ENCODE results near the gene C19orf81.

C19orf81 gene

DNA sequence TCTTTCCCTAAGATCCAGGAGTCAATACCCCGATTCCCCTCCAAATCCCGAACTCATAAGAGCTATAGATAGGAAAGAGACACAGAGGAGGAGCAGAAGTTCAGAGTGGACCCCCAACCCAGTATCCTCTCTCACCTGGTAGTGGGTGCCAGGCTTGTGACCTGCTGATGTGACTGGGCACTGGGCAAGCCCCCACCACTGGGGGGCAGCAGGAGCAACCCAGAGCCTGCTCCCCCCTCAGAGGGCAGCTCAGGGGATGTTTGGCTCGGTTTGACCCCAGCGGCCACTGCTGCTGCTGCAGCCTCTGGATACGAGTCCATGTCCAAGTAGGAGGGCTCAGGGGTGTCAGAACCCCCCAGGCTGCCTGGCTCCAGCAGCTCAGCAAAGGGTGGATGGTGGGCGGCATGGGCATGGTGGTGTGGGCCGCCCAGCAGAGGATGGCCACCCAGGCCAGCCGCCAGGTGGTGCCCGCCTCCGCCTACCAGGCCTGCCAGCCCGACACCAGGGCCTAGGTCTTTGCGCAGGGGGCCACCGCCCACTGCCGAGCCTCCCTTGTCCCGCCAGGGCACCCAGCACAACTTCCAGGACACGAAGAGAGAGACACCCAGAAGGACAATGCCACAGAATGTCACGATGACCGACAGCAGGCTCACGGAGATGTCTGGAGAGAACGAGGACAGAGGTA lies 17.0 kb upstream of the C19orf81 start:
- DNase-seq: no peak

DNA sequence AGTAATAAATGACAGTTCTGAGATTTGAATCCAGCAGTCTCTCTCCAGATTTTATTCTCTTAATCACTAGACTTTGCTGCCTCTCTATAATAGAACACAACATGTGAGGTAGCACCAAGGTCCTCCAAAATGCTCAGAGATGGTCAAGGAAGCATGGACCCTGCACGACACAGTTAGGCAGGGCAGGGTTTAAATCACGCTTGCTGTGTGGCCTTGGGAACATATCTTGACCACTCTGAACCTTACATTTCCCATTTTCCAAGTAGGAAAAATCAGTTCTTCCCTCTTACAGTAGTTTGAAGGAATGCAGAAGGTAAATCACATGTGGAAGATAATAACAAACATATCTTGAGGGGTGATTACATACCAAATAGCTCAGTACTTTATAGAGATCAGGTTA lies 15.9 kb upstream of the C19orf81 start:
- no peak for DNase-seq

DNA sequence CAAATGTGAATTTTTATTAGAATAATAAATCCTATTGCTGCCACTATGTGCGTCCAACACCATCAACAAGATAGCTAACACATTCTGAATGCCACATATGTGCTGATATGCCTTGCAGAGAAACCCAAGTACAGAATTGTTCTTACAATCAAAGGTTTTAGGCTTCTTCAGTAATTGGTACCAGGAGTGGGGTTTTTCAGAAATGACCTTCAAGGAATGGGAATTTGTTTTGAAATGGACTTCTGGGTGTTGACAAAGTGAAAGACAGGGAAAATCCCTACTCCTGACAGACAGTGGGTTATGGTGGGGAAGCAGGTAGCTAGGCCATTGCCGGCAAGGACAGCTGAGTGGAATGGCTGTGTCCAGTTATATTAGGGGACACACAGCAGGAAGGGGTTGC lies 15.3 kb upstream of the C19orf81 start:
- no peak for DNase-seq

DNA sequence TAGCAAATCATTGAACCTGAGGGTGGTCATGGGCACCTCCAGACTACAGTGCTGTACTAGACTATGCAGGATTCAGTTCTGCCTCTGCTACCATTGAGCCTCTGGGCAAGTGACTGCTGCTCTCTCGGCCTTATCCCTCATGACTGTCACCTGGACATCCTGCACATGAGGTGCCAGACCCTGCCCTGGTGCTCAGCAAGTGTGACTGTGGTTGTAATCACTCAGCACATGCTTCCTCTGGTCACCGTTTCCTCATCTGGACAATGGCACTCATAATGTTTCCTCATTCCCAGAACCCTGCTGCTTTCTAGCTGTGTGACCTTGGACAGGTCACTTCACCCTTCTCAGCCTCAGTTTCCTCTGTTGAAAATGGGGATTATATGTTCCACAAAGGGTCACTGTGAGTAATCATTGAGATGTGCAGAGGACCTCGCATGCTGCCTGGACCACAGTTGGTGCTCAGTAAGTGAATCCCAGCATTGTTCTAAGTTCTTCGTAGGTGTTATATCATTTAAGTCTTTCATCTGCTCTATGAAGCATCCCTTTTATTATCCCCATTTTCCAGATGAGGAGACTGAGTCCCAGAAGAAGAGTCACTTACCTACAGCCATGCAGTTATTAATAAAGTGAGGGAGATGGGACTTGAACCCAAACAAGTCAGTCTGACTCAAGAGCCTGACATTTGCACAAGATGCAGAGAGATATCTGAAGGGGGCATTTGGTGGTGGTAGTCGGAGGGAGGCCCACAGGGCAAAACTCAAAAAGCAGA lies 12.7 kb upstream of the C19orf81 start:
- DNase-seq: no peak

DNA sequence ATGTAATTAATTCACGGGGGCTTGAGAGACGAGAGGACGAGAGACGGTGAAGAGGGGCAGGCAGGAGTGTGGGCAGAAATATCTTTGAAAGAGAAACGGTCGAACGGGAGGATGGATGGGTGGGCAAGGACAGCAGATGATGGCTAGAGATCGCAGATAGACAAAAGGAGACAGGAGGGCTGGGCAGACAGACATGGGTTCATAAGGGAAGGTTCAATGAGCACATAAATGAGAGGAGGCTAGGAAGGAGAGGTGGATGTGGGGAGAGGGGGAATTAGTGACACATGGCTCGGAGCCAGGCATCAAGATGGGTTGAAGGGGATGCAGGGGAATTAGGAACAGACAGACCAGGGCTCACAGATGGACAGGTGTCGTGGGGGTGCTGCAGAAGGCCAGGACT lies 10.6 kb upstream of the C19orf81 start:
- no peak for DNase-seq

DNA sequence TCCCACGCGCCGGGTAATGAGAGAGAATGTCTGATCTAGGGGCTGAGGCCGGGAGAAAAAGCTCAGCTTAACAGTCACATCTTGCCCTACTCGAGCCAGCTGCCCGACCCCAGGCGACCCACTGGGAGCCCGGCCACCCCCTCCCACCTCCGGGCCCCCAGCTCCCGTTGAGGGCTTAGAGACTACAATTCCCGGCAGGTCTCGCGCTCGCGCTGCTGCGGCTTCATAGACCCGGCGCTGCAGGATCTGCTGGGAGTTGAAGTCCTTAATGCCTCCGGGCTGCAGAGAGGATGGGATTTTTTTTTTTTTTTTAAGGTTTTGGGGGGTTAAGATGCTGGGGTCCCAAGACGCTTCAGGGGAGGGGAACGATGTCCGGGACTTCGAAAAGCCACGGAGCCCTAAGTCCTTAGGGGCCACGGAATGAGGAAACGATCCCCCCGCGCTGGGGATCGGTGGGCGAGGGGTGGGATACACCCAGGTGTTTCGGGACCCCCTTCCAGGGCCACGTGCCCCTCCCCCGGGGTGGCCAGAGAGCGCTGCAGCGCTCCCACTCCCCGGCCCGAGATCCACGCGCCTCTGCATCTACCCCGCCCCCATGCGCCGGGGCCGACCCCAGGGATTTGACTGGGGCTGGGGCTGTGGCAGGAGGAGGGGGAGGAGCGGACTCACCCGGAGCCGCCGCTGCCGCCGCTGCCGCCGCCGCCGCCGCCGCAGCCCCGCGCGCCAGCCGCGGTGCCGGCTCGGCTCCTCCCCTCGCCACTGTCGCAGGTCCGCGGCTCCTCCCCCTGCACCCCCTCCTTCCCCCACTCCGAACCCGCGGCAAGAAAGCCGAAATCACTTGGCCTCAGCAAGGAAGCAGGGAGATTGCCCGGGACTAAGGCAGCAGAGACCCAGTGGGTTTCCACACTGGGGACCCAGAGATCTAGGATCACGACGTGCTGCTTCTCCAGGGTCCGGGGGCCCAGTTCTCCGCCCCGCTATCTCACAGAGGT lies 9.8 kb upstream of the C19orf81 start, which contains the start of gene SYT3:
TSS of gene SYT3 (minus strand) at position 761 of the 992 bp plus-strand sequence. CDS start 2,470 bp downstream, outside the sequence.
- DNase-seq: no peak

DNA sequence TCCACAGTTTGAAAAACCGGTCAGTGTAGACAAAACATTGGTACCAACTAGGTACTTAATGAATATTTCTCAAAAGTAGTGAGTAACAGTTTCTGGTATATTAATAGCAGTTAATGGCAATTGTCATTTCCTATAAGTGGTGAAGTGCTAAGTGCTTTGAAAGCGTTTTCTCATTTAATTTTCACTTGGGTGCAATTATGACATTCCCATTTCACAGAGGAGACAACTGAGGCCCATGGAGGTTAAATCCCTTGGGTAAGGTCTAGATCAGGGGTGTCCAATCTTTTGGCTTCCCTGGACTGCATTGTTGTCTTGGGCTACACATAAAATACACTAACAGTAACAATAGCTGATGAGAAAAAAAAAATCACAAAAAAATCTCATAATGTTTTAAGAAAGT lies 8.9 kb upstream of the C19orf81 start:
- no peak for DNase-seq

DNA sequence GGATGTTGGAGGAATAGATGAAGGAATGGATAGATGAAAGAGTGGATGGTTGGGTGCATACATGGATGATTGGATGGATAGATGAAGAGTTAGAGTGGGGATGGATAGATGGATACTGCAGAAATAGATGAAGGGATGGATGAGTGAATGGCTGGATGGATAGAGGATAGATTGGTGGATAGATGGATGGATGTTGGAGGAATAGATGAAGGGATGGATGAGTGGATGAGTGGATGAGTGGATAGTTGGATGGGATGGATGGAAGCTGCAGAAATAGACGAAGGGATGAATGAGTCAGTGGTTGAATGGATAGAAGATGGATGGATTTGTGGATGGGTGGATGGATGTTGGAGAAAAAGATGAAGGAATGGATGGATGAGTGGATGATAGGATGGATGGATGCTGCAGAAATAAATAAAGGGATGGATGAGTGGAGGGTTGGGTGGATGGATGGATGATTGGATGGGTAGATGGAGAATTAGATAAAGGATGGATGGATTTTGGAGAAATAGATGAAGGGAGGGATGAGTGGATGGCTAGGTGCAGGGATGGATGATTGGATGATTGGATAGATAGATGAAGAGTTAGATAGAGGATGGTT lies 4.8 kb upstream of the C19orf81 start:
- no peak for DNase-seq

DNA sequence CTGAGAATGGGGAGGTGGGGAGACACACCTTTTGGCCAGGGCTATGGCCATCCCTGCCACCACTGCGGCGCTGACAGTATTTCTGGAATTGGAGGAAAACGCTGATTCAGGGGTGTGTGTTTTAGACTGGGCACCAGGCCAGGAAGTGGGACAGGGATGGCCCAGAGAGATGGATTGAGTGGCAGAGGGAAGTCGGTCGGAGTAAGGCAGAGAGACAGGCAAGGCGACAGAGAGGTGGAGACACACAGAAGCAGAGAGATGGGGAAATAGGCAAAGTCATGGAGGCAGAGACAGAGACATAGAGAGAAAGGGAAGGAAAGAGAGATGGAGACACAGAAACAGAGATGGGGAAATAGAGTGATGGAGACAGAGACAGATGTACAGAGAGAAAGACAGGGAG lies 4.1 kb upstream of the C19orf81 start:
- no peak for DNase-seq

DNA sequence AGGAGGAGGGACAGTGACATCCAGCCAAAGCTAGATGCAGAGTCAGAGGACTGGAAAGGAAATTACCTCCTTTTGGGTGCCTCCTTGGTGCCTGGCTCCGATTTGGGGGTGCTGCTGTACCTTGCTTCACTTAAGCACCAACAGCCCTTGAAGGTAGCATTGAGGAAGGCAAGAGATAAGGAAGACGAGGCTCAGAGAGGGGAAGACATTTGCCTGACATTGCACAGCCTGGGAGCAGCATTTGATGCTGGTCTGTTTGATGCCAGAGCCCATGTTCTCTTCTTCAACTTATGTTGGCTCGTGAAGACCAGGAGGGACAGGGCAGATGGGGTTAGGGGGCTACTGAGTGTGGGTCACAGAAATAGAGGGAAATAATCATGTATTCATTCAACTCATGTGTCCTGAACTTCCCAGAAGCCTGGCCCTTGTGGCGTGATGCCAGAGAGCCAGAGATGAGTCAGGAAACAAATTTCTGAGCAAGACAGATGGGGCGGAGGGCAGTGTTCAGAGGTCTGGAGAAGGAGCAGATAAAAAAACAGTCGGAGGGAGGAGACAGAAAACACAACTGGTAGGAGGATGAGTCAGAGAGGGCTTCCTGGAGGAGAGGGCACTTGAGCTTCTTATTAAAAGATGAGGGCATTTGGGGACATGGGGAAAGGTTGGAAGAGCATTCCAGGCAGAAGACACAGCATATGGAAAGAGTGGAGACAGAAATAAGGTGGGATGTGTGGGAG lies 3.0 kb upstream of the C19orf81 start:
- no peak for DNase-seq

DNA sequence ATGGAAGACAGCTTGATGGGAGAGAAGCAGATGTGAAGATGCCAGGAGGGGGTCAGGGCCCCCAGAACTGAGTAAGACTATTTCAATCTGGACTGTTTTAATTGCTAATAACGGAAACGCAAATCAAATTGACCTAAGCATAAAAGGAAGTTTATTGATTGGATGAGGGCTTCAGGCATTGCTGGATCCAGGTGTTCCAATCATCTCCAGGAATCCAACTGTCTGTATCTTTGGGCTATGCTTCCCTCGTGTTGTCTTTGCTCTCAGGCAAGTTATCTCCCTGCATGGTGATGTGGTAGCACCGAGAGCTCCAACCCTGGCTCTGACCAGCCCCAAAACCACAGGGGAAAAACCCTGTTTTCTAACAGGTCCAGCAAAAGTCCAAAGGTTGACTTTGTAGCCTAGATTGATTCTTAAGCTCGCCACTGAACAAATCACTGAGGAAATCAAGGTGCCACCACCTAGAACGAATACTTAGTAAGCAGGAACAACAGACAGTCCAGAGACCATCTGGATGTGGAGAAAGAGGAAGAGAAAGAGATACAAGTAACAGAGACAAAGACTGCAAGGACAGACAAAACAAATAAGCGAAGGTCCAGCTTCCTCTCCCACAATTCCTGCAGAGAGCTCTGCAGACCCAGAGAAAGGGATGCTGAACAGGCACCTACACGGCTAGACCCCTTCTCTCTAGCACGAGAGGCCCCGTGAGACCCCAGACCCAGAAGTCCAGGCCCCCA lies 1.2 kb upstream of the C19orf81 start:
- no peak for DNase-seq

DNA sequence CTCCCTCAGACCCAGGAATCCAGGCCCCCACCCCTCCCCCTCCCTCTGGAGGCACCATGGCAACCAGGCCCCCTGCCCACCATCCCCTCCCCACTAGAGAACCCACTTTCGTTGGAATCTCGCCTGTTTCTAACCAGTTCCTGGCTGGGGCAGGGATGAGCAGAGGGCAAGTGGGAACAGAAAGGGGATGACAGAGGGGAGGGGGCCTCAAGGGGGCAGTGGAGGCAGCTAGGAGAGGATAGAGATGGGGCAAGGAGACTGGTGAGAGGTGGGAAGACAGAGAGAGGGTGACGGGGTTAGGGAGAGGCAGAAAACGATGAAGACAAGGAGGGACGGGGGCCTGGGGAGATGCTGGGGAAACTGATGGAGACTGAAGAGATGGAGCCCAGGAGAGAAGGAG lies 586 bp upstream of the C19orf81 start:
- DNase-seq: no peak

DNA sequence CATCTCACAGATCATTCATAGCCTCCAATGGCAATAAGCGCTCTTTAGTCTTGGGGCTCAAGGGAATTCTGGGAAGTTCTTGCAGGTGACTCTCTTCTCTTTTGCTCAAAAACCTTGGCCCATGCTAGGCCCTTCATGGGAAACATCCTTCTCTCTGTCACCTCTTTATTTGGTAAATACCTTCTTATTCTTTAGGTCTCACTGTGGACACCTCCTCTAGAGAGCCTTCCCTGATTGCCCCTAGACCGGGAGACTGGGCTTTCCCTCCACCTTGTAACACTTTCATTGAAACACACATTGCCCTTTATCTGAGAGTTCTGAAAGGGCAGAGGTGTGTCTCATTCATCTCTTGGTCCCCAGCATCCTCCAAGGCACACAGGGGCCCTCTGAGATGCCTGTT lies 1.9 kb downstream of the C19orf81 start:
- DNase-seq: no peak

DNA sequence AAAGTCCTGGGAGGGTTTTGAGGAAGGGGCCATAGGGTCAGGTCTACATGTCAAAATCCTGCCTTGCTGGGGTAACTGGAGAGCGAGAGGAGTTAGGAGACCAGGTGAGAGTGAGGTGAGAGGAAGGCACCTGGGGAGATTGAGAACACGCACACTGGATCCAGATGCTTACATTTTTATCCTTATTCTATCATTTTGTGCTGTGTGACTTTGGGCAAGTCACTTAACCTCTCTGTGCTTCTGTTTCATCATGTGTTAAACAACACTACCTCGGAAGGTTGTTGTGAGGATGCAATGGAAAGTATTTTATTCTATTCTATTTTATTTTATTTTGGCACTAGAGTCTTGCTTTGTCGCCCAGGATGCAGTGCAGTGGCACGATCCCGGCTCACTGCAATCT lies 3.5 kb downstream of the C19orf81 start:
- no peak for DNase-seq

DNA sequence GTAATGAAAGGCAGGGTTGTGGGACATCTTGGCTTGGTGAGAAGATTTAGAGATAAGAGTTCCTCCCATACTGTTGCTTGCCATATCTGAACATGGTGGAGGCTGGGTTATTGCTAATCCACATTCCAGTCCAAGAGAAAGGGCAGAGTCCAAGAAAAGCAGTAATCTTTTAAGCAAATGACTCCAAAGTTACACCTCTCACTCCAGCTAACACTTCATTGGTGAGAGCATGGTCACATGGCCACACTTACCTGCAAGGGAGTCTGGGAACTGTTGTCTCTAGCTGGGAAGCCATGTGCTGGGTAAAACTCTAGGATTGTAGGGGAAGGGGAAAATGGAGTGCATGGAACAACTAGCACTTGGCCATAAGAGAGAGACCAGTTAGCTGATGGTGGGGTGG lies 5.6 kb downstream of the C19orf81 start:
- no peak for DNase-seq

DNA sequence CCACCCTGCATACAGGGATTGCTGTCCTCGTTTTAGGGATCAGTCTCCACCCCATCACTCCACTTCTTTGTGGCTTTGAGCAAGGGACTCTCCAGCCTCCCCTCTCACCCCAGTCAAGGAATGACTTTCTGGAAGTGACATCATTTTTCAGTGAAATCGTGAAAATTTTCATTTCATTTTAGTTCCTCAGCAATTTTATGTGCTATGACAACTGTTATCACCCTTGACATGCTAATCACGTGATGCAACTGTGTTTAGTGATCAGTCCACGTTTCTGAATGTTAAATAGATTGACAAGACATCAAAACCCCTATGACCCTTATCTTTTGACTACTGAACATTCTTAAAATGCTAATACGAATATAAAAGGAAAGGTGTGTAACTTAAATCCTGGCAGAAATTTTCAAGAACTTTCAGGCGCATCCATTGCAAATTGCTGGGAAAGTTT lies 8.0 kb downstream of the C19orf81 start:
- no peak for DNase-seq

DNA sequence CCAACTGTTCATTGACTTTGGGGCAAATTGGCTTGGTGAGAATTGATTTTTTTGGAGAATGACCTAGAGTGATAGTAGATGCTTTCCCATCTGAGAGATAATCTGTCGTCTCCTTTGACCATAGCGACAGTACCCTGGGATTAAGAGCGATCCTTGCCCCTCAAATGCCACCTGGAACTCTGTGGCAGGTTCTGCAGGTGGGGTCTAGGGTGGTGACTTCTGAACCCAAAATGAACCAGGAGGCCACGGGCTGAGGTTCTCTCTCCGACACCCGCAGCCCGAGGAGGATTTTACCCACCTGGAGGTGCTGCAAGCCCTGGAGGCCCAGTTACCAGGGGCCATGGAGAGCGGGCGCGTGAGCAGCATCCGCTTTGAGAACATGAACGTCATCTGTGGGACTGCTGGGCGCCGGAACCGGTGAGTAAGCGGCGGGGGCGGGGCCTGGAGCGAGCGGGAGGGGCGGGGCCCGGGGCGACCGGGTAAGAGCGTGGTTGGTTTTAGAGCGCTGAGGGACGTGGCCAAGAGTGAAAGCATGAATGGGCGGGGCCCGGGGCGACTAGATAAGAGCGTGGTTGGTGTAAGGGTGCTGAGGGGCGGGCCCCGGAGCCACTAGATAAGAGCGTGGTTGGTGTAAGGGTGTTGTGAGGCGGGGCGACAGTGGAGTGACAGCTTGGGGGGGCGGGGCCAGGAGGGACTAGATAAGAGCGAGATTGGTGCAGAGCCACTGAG lies 8.6 kb downstream of the C19orf81 start:
- peak; percentile 99 for DNase-seq

DNA sequence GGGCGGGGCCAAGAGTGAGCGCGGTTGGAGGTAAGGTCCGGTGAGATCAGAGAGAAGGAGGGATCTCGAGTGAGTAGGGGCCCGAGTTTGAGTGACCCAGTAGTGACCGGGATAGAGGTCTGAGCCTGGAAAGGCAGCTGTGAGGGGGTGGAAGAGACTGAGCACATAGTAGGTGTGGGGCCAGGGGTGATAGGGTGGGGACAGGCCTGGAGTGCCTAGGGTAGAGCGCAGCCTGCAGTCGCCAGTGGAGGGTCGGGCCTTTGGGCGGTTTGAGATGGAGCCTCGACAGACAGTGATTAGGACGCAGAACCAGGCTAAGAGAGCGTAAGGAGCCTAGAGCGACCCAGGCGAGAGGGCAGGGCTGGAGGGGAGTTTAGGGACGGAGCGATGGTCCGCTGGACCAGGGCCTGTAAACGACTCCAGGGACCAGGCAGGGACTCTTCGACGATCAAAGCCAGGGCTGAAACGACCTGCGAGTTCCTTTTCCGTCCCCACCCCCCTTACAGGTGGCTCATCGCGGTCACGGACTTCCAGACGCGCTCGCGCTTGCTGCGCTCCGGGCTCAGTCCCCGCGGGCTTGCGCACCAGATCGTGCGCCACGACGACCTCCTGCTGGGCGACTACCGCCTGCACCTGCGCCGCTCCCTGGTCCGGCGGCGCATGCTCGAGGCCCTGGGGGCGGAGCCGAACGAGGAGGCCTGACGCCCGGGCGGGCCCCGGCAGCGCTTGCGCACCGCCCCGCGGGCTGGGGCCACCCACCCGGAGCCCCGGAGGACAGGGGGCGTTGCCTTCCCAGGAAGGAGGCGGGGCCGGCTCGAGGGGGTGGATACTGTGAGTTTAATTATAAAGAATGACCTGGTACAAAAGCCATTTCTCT lies 9.4 kb downstream of the C19orf81 start:
- DNase-seq: peak; percentile 73

DNA sequence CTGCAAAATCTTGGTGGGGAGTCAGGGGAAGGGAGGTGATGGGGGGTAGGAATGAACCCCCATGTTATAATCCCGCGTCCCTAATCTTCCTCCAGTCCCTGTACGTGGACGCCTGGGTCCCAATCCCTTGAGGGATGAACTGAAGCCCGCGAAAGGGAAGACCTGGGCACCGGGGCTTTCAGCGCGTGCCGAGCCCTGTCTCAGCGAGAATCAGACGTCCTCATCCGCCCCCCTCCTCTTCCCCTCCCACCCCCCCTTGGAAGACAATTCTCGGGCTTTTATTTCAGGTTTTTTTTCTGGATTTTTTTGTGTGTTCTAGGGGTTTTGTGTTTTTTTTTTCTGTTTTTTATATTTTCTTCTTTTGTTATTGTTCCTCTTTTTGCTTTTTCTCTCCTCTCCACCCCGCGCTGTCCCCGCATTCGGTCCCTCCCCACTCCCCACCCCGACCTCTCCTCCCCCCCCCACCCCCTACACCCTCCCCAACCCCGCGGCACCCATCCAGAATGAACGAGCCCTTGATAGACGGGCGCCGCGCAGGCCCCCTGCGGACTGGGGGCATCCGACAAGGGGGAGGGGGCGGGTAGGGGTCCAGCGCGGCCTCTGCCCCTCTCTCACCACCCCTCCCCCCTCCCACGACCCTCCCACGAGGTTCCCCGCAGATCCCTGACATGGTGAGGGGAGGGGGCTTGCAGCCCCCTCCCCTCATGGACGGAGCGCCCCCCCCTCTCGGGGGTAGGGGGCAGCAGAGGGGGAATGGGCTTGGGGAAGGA lies 10.3 kb downstream of the C19orf81 start:
- DNase-seq: no peak

All from GF-D8 (cell line).